H9 (cell line): ENCODE data around the gene HOXA7. TPM values are rescaled to one million over a fixed set of nuclear protein-coding genes. Genes with fewer than 3 reads are reported as not detected.

Experiments used
- DNase-seq: peaks from one replicate; pipeline ENCODE4 v3.0.0-alpha.2; 2017
- H2AFZ ChIP-seq: one replicate; pipeline ENCODE4 v1.6.1; 2013; ENCODE audit warnings: mild to moderate bottlenecking, low read length, control low read depth, moderate library complexity
- H2AK5ac ChIP-seq: 2 replicates; pipeline ENCODE4 v1.6.1; 2013; ENCODE audit warnings: low read length, control low read depth, mixed read lengths; ENCODE audit not compliant: insufficient read length
- H2BK120ac ChIP-seq: one replicate; pipeline ENCODE4 v1.6.1; 2013; ENCODE audit warnings: low read depth, mild to moderate bottlenecking, low read length, control low read depth, inconsistent platforms; ENCODE audit not compliant: poor library complexity, severe bottlenecking
- H2BK12ac ChIP-seq: 2 replicates; pipeline ENCODE4 v1.6.1; 2013; ENCODE audit warnings: low read length, control low read depth, mixed read lengths, low read depth; ENCODE audit not compliant: insufficient read length
- H2BK15ac ChIP-seq: 2 replicates; pipeline ENCODE4 v1.6.1; 2013; ENCODE audit warnings: low read depth, low read length, control low read depth
- H2BK20ac ChIP-seq: one replicate; pipeline ENCODE4 v1.6.1; 2013; ENCODE audit warnings: low read depth, mild to moderate bottlenecking, low read length, control low read depth, inconsistent platforms; ENCODE audit not compliant: poor library complexity, severe bottlenecking
- H2BK5ac ChIP-seq: 2 replicates; pipeline ENCODE4 v1.6.1; 2013; ENCODE audit warnings: low read length, control low read depth, mixed read lengths; ENCODE audit not compliant: insufficient read length
- H3K14ac ChIP-seq: 2 replicates; pipeline ENCODE4 v1.6.1; 2013; ENCODE audit warnings: low read length, control low read depth; ENCODE audit not compliant: insufficient read depth
- H3K18ac ChIP-seq: 2 replicates; pipeline ENCODE4 v1.6.1; 2013; ENCODE audit warnings: low read depth, mild to moderate bottlenecking, mixed read lengths, low read length, control low read depth; ENCODE audit not compliant: insufficient read length
- H3K23ac ChIP-seq: 2 replicates; pipeline ENCODE4 v1.6.1; 2013; ENCODE audit warnings: low read length, control low read depth, mixed read lengths, low read depth; ENCODE audit not compliant: insufficient read length
- H3K23me2 ChIP-seq: 2 replicates; pipeline ENCODE4 v1.6.1; 2013; ENCODE audit warnings: low read depth, mild to moderate bottlenecking, mixed read lengths, low read length, control low read depth; ENCODE audit not compliant: insufficient read length, poor library complexity, severe bottlenecking
- H3K27ac ChIP-seq: 2 replicates; pipeline ENCODE4 v1.5.1; 2013; ENCODE audit warnings: low read length, control low read depth, mixed read lengths, low read depth; ENCODE audit not compliant: insufficient read length
- H3K27me3 ChIP-seq: 2 replicates; pipeline ENCODE4 v1.6.1; 2013; ENCODE audit warnings: low read length, control low read depth, inconsistent platforms; ENCODE audit not compliant: insufficient read depth
- H3K4ac ChIP-seq: 2 replicates; pipeline ENCODE4 v1.6.1; 2013; ENCODE audit warnings: low read depth, mild to moderate bottlenecking, control low read depth, inconsistent platforms, low read length, moderate library complexity
- H3K4me1 ChIP-seq: 2 replicates; pipeline ENCODE4 v1.6.1; 2013; ENCODE audit warnings: low read length, control low read depth, inconsistent platforms; ENCODE audit not compliant: insufficient read depth
- H3K4me2 ChIP-seq: 2 replicates; pipeline ENCODE4 v1.6.1; 2013; ENCODE audit warnings: low read length, control low read depth, mixed read lengths; ENCODE audit not compliant: insufficient read length, insufficient read depth
- H3K56ac ChIP-seq: 2 replicates; pipeline ENCODE4 v1.6.1; 2013; ENCODE audit warnings: low read depth, mild to moderate bottlenecking, mixed read lengths, low read length, control low read depth; ENCODE audit not compliant: insufficient read length
- H3K79me1 ChIP-seq: 2 replicates; pipeline ENCODE4 v1.6.1; 2013; ENCODE audit warnings: low read depth, mild to moderate bottlenecking, moderate library complexity, low read length, control low read depth, inconsistent platforms; ENCODE audit not compliant: insufficient read depth, poor library complexity, severe bottlenecking
- H3K79me2 ChIP-seq: 2 replicates; pipeline ENCODE4 v1.6.1; 2013; ENCODE audit warnings: low read length, control low read depth, inconsistent platforms; ENCODE audit not compliant: insufficient read depth
- H3K9ac ChIP-seq: 2 replicates; pipeline ENCODE4 v1.6.1; 2013; ENCODE audit warnings: low read length, control low read depth, mixed read lengths; ENCODE audit not compliant: insufficient read length; ENCODE audit errors: extremely low read depth
- H3K9me3 ChIP-seq: one replicate; pipeline ENCODE4 v1.6.1; 2013; ENCODE audit warnings: low read depth, low read length, inconsistent platforms; ENCODE audit not compliant: control insufficient read depth
- H3T11ph ChIP-seq: one replicate; pipeline ENCODE4 v1.6.1; 2013; ENCODE audit warnings: mild to moderate bottlenecking, low read length, control low read depth, inconsistent platforms
- H4K20me1 ChIP-seq: one replicate; pipeline ENCODE4 v1.6.1; 2013; ENCODE audit not compliant: control insufficient read depth, insufficient read length, insufficient read depth
- H4K5ac ChIP-seq: 2 replicates; pipeline ENCODE4 v1.6.1; 2013; ENCODE audit warnings: low read depth, mild to moderate bottlenecking, mixed read lengths, low read length, control low read depth; ENCODE audit not compliant: insufficient read length
- H4K8ac ChIP-seq: replicated peaks from 2 replicates; pipeline ENCODE4 v1.6.1; 2013; ENCODE audit warnings: low read length, control low read depth, mixed read lengths, low read depth; ENCODE audit not compliant: insufficient read length
- H4K91ac ChIP-seq: 2 replicates; pipeline ENCODE4 v1.6.1; 2013; ENCODE audit warnings: low read depth, mild to moderate bottlenecking, moderate library complexity, mixed read lengths, low read length, control low read depth; ENCODE audit not compliant: insufficient read length
- H3K27ac Mint-ChIP-seq, 3 experiments: 2 replicates in 2 of 3; 3 replicates in 1 of 3; pipeline ENCODE4 v1.8.0; 2020 to 2021; ENCODE audit warnings: mixed read lengths in 3 of 3, mild to moderate bottlenecking in 1 of 3, moderate library complexity in 1 of 3
- H3K27me3 Mint-ChIP-seq: 2 replicates; pipeline ENCODE4 v1.8.0; 2021; ENCODE audit warnings: low read depth, mild to moderate bottlenecking, moderate library complexity, mixed read lengths
- H3K36me3 Mint-ChIP-seq, 3 experiments: 2 replicates in 2 of 3; 3 replicates in 1 of 3; pipeline ENCODE4 v1.8.0; 2020 to 2021; ENCODE audit warnings: low read depth in 3 of 3, mixed read lengths in 3 of 3; ENCODE audit not compliant: insufficient read depth in 1 of 3
- H3K4me1 Mint-ChIP-seq, 2 experiments: 2 replicates each; pipeline ENCODE4 v1.8.0; 2020; ENCODE audit warnings: mixed read lengths in 2 of 2
- H3K4me3 Mint-ChIP-seq, 2 experiments: 2 replicates in 1 of 2; 3 replicates in 1 of 2; pipeline ENCODE4 v1.8.0; 2020 to 2021; ENCODE audit warnings: mild to moderate bottlenecking in 2 of 2, mixed read lengths in 2 of 2, moderate library complexity in 1 of 2
- H3K9me3 Mint-ChIP-seq, 2 experiments: 2 replicates in 1 of 2; 3 replicates in 1 of 2; pipeline ENCODE4 v1.8.0; 2020; ENCODE audit warnings: mild to moderate bottlenecking in 2 of 2, mixed read lengths in 2 of 2, moderate library complexity in 1 of 2
- CTCF ChIP-seq: fragments of 200-600 bp; sonication (generic); conservative IDR thresholded peaks from 3 replicates; pipeline ENCODE4 v1.8.0; 2021; ENCODE audit warnings: antibody characterized with exemption, mild to moderate bottlenecking
- WGBS: extraction: QIAGEN DNeasy Blood & Tissue Kit; methylation state at CpG from one replicate; pipeline ENCODE4 v1.1.7; 2013; ENCODE audit warnings: missing lambda C conversion rate, low lambda C conversion rate, mixed read lengths; ENCODE audit not compliant: insufficient read length; ENCODE audit errors: extremely low coverage; 5-methylcytosine and 5-hydroxymethylcytosine counted together
- total RNA-seq: library from RNA; stranded (reverse); gene quantifications from 2 replicates; pipeline ENCODE4 v1.2.1, GENCODE V29; 2021

The HOXA7 gene
- total RNA-seq, 1 experiment from 2014 or later, result not detected

GRCh38 chr7:27154901-27155815 is 1.3 kb downstream of the HOXA7 start:
- no CpG with 5 or more reads among the region's 48 CpGs for WGBS
- no peak overlapping the region for H3K23ac ChIP-seq
- H2BK5ac ChIP-seq, result no peak overlapping the region
- Mint-ChIP-seq H3K27me3 (peaks cover 100% of the 10 kb centered on the region), H3K4me3 (peak overlapping the region in 1 of 2 experiments; percentile 52; a peak in 1 of 5 replicates), H3K27ac (no peak overlapping the region), H3K4me1 (peaks cover 13 to 22% of the 10 kb centered on the region in 2 experiments), H3K36me3 (peaks cover 0 to 6% (median 0%) of the 10 kb centered on the region in 3 experiments; a peak in 3 of 7 replicates), H3K9me3 (peaks cover 16 to 29% of the 10 kb centered on the region in 2 experiments)
- no peak overlapping the region for H3K4me2 ChIP-seq
- no peak overlapping the region for H2BK15ac ChIP-seq
- peaks cover 99% of the 10 kb centered on the region for H3K27me3 ChIP-seq
- H3K79me1 ChIP-seq, result no peaks in the 10 kb centered on the region
- H3K79me2 ChIP-seq, result no peaks in the 10 kb centered on the region
- no peak overlapping the region for H4K91ac ChIP-seq
- H3K23me2 ChIP-seq, result no peaks in the 10 kb centered on the region
- no peak overlapping the region for H2BK20ac ChIP-seq
- H3K4me1 ChIP-seq, result no peaks in the 10 kb centered on the region
- H4K20me1 ChIP-seq, result no peaks in the 10 kb centered on the region
- H3K9ac ChIP-seq, result no peak overlapping the region
- H3T11ph ChIP-seq, result no peak overlapping the region
- H2BK120ac ChIP-seq, result no peak overlapping the region
- no peak overlapping the region for H2BK12ac ChIP-seq
- no peak overlapping the region for H3K27ac ChIP-seq
- H2AK5ac ChIP-seq, result no peak overlapping the region
- DNase-seq, result no peak
- H4K8ac ChIP-seq, result no peak overlapping the region
- H3K14ac ChIP-seq, result no peak overlapping the region; the same call in 1 of the 2 replicates
- no peak overlapping the region for H3K56ac ChIP-seq
- TF ChIP-seq CTCF, result no peak
- no peak overlapping the region for H3K4ac ChIP-seq
- no peaks in the 10 kb centered on the region for H3K9me3 ChIP-seq
- H4K5ac ChIP-seq, result no peak overlapping the region
- no peak overlapping the region for H2AFZ ChIP-seq
- no peak overlapping the region for H3K18ac ChIP-seq
